Measurements from ENCODE around the gene FRMD4B.

FRMD4B gene

DNA sequence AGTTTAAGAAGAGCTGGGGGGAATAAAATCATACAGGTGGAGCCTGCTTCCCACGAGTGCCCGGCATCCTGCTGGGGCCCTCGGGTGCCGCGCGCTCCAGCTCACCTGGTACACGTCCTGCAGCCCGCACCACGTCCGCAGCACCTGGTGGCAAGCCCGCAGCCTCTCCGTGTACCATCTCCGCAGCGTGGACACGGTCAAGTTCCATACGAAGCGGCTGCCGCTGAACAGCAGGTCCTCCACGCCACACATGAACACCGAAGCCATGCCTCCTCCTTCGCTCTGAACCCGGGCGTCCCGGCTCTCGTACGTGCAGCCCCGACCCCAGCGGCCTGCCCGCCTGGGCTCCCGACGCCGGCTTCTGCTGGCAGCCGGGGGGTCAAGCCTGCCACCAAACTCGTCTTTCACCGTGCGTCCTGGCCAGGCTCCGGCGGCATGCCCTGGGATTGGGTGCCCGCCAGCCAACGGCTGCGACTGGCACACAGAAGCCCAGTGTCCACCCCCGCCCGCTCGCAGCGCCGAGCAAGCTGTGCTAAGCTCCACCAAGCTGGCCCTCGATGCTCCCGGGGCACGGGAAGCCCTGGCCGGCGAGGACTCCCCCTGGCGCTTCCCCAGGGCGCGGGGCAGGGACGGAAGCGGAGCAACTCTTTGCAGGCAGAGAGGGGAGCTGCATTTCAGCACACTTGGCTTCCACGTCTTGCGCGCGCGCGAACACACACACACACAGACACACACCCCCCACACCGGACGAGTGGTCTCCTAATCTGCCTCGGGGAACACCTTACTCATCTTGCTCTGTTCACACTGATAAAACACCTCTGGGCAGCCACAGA lies at the start of gene FRMD4B:
Gene FRMD4B (minus strand): TSS at position 366 of the 833 bp plus-strand sequence. CDS start 99 bp downstream, at position 267.
- H3K4me1 ChIP-seq = peaks cover 9% of the 10 kb centered on the region; the same call in 1 of the 2 replicates
- no peaks in the 10 kb centered on the region for H3K27me3 ChIP-seq (ENCODE audit: low read depth)
- H3K36me3 ChIP-seq (replicated peaks) = no peaks in the 10 kb centered on the region
- DNase-seq (ENCODE audit: low spot score in 2 of 2) = peak; percentile 14 to 71
- H3K9me3 ChIP-seq = no peaks in the 10 kb centered on the region
- peak within 1 kb of the TSS; percentile 39 for H3K4me3 ChIP-seq
- in situ Hi-C loops (cut with MboI; ENCODE audit: low sequenced_read_pairs) = no loop called here

GRCh38 chr3:69433969-69434325 lies 48.1 kb upstream of the FRMD4B start:
- Histone ChIP-seq H3K36me3 (replicated peaks) (no peaks in the 10 kb centered on the region), H3K4me3 (no peak overlapping the region), H3K4me1 (peaks cover 34% of the 10 kb centered on the region), H3K9me3 (no peaks in the 10 kb centered on the region), H3K27me3 (ENCODE audit: low read depth) (no peaks in the 10 kb centered on the region)
- DNase-seq (ENCODE audit: low spot score in 2 of 2) = peak; percentile 85 to 99
- in situ Hi-C loops (cut with MboI; ENCODE audit: low sequenced_read_pairs) = no loop called here

- peaks cover 34% of the 10 kb centered on the region for H3K4me1 ChIP-seq
- no peaks in the 10 kb centered on the region for H3K27me3 ChIP-seq (ENCODE audit: low read depth)
- no peak for DNase-seq (ENCODE audit: low spot score in 2 of 2)
- in situ Hi-C loops (cut with MboI; ENCODE audit: low sequenced_read_pairs) = no loop called here
- H3K4me3 ChIP-seq = no peak overlapping the region
- H3K9me3 ChIP-seq = no peaks in the 10 kb centered on the region
- H3K36me3 ChIP-seq (replicated peaks) = no peaks in the 10 kb centered on the region
These were observed 47.5 kb upstream of the FRMD4B start for GRCh38 chr3:69433121-69433968.

DNA sequence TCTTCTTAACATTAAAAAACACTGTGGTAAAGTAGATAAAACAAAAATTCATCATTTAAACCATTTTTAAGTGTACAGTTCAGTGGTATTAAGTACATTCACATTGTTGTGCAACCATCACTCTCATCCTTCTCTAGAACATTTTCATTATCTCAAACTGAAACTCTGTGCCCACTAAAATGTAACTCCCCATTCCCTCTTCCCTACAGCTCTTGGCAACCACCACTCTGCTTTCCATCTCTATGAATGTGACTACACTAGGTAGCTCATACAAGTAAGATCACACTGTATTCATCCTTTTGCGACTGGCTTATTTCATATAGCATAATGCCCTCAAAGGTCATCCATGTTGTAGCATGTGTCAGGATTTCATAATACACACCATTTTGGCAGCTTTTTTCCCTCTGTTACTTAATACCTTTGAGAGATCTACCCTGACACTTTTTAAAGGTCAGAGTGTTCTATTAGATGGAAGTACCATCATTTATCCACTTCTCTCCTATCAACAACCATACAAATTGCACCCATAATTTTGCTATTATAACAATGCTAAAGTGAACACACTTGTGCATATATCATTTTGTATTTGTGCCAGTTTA lies 42.9 kb upstream of the FRMD4B start:
- H3K4me3 ChIP-seq = no peak overlapping the region
- H3K4me1 ChIP-seq = peaks cover 33% of the 10 kb centered on the region
- no peak for DNase-seq (ENCODE audit: low spot score in 2 of 2)
- no peaks in the 10 kb centered on the region for H3K36me3 ChIP-seq (replicated peaks)
- no peaks in the 10 kb centered on the region for H3K9me3 ChIP-seq
- in situ Hi-C loops (cut with MboI; ENCODE audit: low sequenced_read_pairs) = no loop called here
- H3K27me3 ChIP-seq (ENCODE audit: low read depth) = no peaks in the 10 kb centered on the region

- in situ Hi-C loops (cut with MboI; ENCODE audit: low sequenced_read_pairs) = no loop called here
These were observed 41.0 kb upstream of the FRMD4B start for GRCh38 chr3:69426967-69427304.

DNA sequence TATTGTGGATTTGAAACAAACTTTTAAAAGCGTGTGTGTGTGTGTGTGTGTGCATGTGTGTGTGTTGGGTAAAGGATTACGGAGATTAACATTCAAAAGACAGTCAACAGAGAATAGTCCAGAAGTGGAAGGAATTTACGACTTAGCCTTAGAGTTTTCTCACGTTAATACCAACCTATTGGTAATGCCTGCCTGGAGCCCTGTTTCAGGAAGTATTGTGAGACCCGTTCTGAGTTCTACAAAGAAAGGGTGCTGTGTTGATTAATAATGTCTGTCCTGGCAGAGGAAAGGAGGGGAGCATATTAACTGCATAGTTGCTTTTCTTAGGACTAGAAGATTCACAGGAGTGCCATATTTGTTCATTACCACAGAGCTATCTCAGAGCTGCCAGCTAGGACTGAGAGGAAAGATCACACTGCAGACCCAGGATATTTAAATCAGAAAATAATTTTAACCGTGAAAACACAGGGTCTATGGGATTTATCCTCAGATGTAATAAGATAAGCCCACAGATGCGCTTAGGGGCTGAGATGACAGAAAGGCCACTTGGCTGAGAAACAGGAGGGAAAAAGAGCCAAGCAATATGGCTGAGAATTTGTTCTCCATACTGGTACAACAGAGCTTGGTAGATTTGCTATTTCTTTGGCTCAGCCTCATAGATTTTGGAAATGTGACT lies 40.5 kb upstream of the FRMD4B start:
- Histone ChIP-seq H3K9me3 (no peaks in the 10 kb centered on the region), H3K27me3 (ENCODE audit: low read depth) (no peaks in the 10 kb centered on the region), H3K4me3 (no peak overlapping the region), H3K4me1 (peaks cover 14% of the 10 kb centered on the region), H3K36me3 (replicated peaks) (no peaks in the 10 kb centered on the region)
- DNase-seq (ENCODE audit: low spot score in 2 of 2) = peak; percentile 65 to 94
- in situ Hi-C loops (cut with MboI; ENCODE audit: low sequenced_read_pairs) = no loop called here

More at GRCh38 chr3:69426967-69427304, 41.0 kb upstream of the FRMD4B start:
- Histone ChIP-seq H3K9me3 (no peaks in the 10 kb centered on the region), H3K4me3 (no peak overlapping the region), H3K36me3 (replicated peaks) (no peaks in the 10 kb centered on the region), H3K4me1 (peaks cover 14% of the 10 kb centered on the region), H3K27me3 (ENCODE audit: low read depth) (no peaks in the 10 kb centered on the region)
- DNase-seq (ENCODE audit: low spot score in 2 of 2) = no peak

- Histone ChIP-seq H3K4me1 (peaks cover 14% of the 10 kb centered on the region), H3K27me3 (ENCODE audit: low read depth) (no peaks in the 10 kb centered on the region), H3K36me3 (replicated peaks) (no peaks in the 10 kb centered on the region), H3K4me3 (no peak overlapping the region), H3K9me3 (no peaks in the 10 kb centered on the region)
- DNase-seq (ENCODE audit: low spot score in 2 of 2) = peak; percentile 37 to 57
- in situ Hi-C loops (cut with MboI; ENCODE audit: low sequenced_read_pairs) = no loop called here
These were observed 39.4 kb upstream of the FRMD4B start for GRCh38 chr3:69425249-69425648.

DNA sequence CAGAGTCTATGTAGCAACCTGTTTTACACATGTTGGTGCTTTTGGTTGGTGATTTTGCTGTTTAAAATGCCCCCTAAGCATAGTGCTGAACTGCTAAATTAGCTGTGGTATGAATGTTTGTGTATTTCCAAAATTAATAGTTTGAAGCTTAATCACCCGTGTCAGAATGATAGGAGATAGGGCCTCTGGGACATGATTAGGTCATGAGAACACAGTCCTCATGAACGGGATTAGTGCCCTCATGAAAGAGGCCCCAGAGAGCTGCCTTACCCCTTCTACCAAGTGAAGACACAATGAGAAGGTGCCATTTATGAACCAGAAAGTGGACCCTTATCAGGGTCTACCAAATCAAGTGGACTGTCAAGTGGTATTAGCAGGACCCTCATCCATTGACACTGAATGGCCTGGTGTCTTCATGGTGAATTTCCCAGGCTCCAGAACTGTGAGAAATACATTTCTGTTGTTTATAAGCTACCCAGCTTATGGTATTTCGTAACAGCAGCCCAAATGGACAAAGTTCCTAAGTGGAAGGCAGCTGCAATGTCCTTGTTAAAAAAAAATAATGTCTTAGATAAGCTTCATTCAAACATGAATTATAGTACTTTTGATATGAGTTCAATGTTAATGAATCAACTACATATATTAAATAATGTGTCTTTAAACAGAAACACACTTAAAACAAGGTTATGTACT lies 37.7 kb upstream of the FRMD4B start:
- no peaks in the 10 kb centered on the region for H3K9me3 ChIP-seq
- H3K27me3 ChIP-seq (ENCODE audit: low read depth) = no peaks in the 10 kb centered on the region
- in situ Hi-C loops (cut with MboI; ENCODE audit: low sequenced_read_pairs) = loop anchor here (25.0 kb wide), 1 partner anchor 261 kb away; no protein-coding TSS in a partner anchor
- peaks cover 14% of the 10 kb centered on the region for H3K4me1 ChIP-seq
- no peak for DNase-seq (ENCODE audit: low spot score in 2 of 2)
- no peaks in the 10 kb centered on the region for H3K36me3 ChIP-seq (replicated peaks)
- no peak overlapping the region for H3K4me3 ChIP-seq

GRCh38 chr3:69422751-69423150 lies 36.9 kb upstream of the FRMD4B start:
- no peak for DNase-seq (ENCODE audit: low spot score in 2 of 2)
- Histone ChIP-seq H3K4me3 (no peak overlapping the region), H3K4me1 (peaks cover 15% of the 10 kb centered on the region), H3K27me3 (ENCODE audit: low read depth) (no peaks in the 10 kb centered on the region), H3K9me3 (no peaks in the 10 kb centered on the region), H3K36me3 (replicated peaks) (no peaks in the 10 kb centered on the region)
- in situ Hi-C loops (cut with MboI; ENCODE audit: low sequenced_read_pairs) = loop anchor here (25.0 kb wide), 1 partner anchor 260 kb away; no protein-coding TSS in a partner anchor

DNA sequence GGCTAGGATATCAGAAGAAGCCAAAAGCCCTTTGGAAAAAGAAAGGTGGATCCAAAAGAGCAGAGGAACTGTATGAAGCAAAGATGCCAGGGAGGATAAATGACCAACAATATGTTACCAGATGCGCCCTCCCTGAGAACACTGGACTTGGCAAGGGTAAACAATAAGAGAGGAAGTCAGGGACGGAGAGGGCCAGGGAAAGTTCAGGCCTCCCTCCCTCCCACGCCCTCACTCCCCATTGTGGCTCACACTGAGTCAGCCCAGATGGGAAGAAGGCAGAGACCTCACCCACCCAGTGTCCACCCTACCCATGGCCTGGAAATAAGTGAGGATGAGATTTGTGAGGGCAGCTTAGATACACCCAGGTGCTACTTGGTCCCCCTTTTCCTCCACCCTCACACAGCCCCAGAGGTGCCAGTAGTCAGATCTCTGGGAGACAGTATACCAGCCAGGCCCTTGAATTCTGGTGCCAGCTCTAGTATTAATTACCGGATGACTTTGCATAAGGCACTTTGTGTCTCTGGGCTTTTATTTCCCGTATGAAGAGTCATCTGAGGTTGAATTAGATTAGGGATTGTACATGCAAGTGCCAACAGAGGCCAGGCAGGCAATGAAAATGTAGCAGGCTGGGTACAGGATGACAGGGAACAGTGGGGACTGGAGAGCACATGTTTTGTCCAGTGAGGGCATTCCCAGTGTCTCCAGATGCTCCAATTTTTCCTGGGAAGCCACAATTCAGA lies 35.1 kb upstream of the FRMD4B start:
- H3K4me1 ChIP-seq = peaks cover 11% of the 10 kb centered on the region
- DNase-seq (ENCODE audit: low spot score in 2 of 2) = no peak
- H3K4me3 ChIP-seq = no peak overlapping the region
- no peaks in the 10 kb centered on the region for H3K9me3 ChIP-seq
- no peaks in the 10 kb centered on the region for H3K27me3 ChIP-seq (ENCODE audit: low read depth)
- no peaks in the 10 kb centered on the region for H3K36me3 ChIP-seq (replicated peaks)
- in situ Hi-C loops (cut with MboI; ENCODE audit: low sequenced_read_pairs) = loop anchor here (25.0 kb wide), 1 partner anchor 259 kb away; no protein-coding TSS in a partner anchor

DNA sequence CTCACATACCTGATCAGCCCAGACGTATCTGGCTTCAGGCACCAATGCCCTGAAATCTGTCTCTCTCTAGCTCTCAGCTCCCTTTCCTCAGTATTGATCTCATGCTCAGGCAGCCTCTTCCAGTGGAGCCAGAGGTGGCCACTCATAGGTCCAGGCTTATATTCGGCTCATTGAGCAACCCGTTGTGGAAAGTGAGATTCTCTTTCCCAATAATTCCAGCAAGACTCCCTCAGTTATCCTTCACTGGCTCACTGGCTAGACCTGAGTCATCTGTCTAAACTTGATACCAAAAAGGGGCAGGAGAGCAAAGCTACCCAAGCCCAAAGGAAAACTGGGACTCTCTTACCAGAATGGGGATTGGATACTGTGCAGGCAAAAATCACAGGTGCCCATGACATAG lies 33.4 kb upstream of the FRMD4B start:
- in situ Hi-C loops (cut with MboI; ENCODE audit: low sequenced_read_pairs) = loop anchor here (25.0 kb wide), 1 partner anchor 257 kb away; no protein-coding TSS in a partner anchor
- no peak for DNase-seq (ENCODE audit: low spot score in 2 of 2)

DNA sequence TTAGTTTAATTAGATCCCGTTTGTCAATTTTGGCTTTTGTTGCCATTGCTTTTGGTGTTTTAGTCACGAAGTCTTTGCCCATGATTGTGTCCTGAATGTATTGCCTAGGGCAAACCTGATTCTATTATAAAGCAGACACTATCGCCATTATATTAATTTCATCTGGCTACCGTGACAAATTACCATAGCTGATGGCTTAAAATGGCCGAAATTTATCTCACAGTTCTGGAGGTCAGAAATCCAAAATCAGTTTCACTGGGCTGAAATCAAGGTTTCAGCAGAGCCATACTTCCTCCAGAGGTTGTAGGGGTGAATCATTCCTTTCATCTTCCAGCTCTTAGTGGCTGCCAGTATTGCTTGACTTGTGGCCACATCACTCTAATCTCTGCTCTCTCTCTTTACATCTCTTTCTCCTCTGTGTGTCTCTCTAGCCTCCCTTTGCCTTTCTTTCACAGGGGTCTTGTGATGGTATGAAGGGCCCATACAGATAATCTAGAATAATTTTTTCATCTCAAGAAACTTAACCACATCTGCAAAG lies 31.7 kb upstream of the FRMD4B start:
- H3K4me3 ChIP-seq = no peak overlapping the region
- no peaks in the 10 kb centered on the region for H3K9me3 ChIP-seq
- no peaks in the 10 kb centered on the region for H3K36me3 ChIP-seq (replicated peaks)
- in situ Hi-C loops (cut with MboI; ENCODE audit: low sequenced_read_pairs) = loop anchor here (25.0 kb wide), 1 partner anchor 255 kb away; no protein-coding TSS in a partner anchor
- H3K4me1 ChIP-seq = 0 out of 2 replicates have a peak, but pooled peaks cover 5% of the 10 kb centered on the region
- DNase-seq (ENCODE audit: low spot score in 2 of 2) = no peak
- no peaks in the 10 kb centered on the region for H3K27me3 ChIP-seq (ENCODE audit: low read depth)

More for the DNA sequence above, 33.4 kb upstream of the FRMD4B start:
- Histone ChIP-seq H3K36me3 (replicated peaks) (no peaks in the 10 kb centered on the region), H3K4me1 (0 out of 2 replicates have a peak, but pooled peaks cover 5% of the 10 kb centered on the region), H3K4me3 (no peak overlapping the region), H3K9me3 (no peaks in the 10 kb centered on the region), H3K27me3 (ENCODE audit: low read depth) (no peaks in the 10 kb centered on the region)

Data from HAP-1 (cell line).